Dedifferentiated amniotic fluid mesenchymal stem cell (primary cell): Measurements from ENCODE around the gene EPB41L1.

Experiments used
- DNase-seq: peaks from one replicate; pipeline ENCODE4 v3.0.0-alpha.2; 2016; ENCODE audit errors: extremely low spot score

Gene EPB41L1

GRCh38 chr20:36155629-36155971 lies 1.1 kb downstream of the EPB41L1 start:
- no peak for DNase-seq

GRCh38 chr20:36155991-36156390 lies 1.5 kb downstream of the EPB41L1 start:
- DNase-seq: no peak

GRCh38 chr20:36157610-36158009 lies 3.1 kb downstream of the EPB41L1 start:
- DNase-seq: no peak

- DNase-seq: no peak
Measured at GRCh38 chr20:36158160-36158741, 3.7 kb downstream of the EPB41L1 start.

GRCh38 chr20:36159833-36160232 lies 5.3 kb downstream of the EPB41L1 start:
- no peak for DNase-seq

- DNase-seq: no peak
Measured at GRCh38 chr20:36162272-36162966, 7.9 kb downstream of the EPB41L1 start.

- peak; percentile 32 for DNase-seq
Measured at GRCh38 chr20:36167902-36168503, 13.5 kb downstream of the EPB41L1 start.

GRCh38 chr20:36170542-36171215 lies 16.1 kb downstream of the EPB41L1 start:
- no peak for DNase-seq

GRCh38 chr20:36173451-36173933 lies 19.0 kb downstream of the EPB41L1 start:
- no peak for DNase-seq

GRCh38 chr20:36175016-36175415 lies 20.5 kb downstream of the EPB41L1 start:
- DNase-seq: no peak

- DNase-seq: no peak
Measured at GRCh38 chr20:36175475-36175995, 21.0 kb downstream of the EPB41L1 start.

- no peak for DNase-seq
Measured at GRCh38 chr20:36177716-36178115, 23.2 kb downstream of the EPB41L1 start.

GRCh38 chr20:36179170-36179945 lies 24.8 kb downstream of the EPB41L1 start:
- no peak for DNase-seq

- DNase-seq: no peak
Measured at GRCh38 chr20:36180323-36180722, 25.8 kb downstream of the EPB41L1 start.

- DNase-seq: no peak
Measured at GRCh38 chr20:36181934-36182603, 27.5 kb downstream of the EPB41L1 start.

- DNase-seq: no peak
Measured at GRCh38 chr20:36182604-36183154, 28.1 kb downstream of the EPB41L1 start.

- DNase-seq: no peak
Measured at GRCh38 chr20:36183155-36183944, 28.8 kb downstream of the EPB41L1 start.

GRCh38 chr20:36184816-36185776 lies 30.6 kb downstream of the EPB41L1 start:
- no peak for DNase-seq
